GM23248 (cell line): ENCODE data around the gene USE1. TPM values are rescaled to one million over a fixed set of nuclear protein-coding genes. Genes with fewer than 3 reads are reported as not detected.

Experiments used
- DNase-seq: peaks from one replicate; pipeline ENCODE4 v3.0.0-alpha.2; 2015
- H2AFZ ChIP-seq: fragments of 200-600 bp; sonication (generic); 2 replicates; pipeline ENCODE4 v1.6.1; 2016; ENCODE audit warnings: antibody characterized with exemption
- H3F3A ChIP-seq: fragments of 200-600 bp; sonication (generic); 2 replicates; pipeline ENCODE4 v1.6.1; 2016; ENCODE audit warnings: mild to moderate bottlenecking, antibody characterized with exemption, mixed run types; ENCODE audit not compliant: insufficient read depth
- H3K27ac ChIP-seq: fragments of 200-600 bp; sonication (generic); 2 replicates; pipeline ENCODE4 v1.5.1; 2016; ENCODE audit warnings: mild to moderate bottlenecking
- H3K27me3 ChIP-seq: fragments of 200-600 bp; sonication (generic); replicated peaks from 2 replicates; pipeline ENCODE4 v1.6.1; 2016; ENCODE audit warnings: mild to moderate bottlenecking; ENCODE audit not compliant: insufficient read depth
- H3K36me3 ChIP-seq: fragments of 200-600 bp; sonication (generic); 2 replicates; pipeline ENCODE4 v1.6.1; 2016; ENCODE audit warnings: low read depth, mild to moderate bottlenecking
- H3K4me1 ChIP-seq: fragments of 200-600 bp; sonication (generic); 2 replicates; pipeline ENCODE4 v1.6.1; 2016; ENCODE audit warnings: mild to moderate bottlenecking; ENCODE audit not compliant: insufficient read depth
- H3K4me2 ChIP-seq: fragments of 200-600 bp; sonication (generic); one replicate; pipeline ENCODE4 v1.6.1; 2016; ENCODE audit warnings: mild to moderate bottlenecking; ENCODE audit not compliant: unreplicated experiment
- H3K4me3 ChIP-seq: fragments of 200-600 bp; sonication (generic); 2 replicates; pipeline ENCODE4 v1.5.1; 2016; ENCODE audit warnings: mild to moderate bottlenecking
- H3K79me2 ChIP-seq: fragments of 200-600 bp; sonication (generic); 2 replicates; pipeline ENCODE4 v1.6.1; 2016; ENCODE audit warnings: mild to moderate bottlenecking; ENCODE audit not compliant: insufficient read depth
- H3K9ac ChIP-seq: fragments of 200-600 bp; sonication (generic); 2 replicates; pipeline ENCODE4 v1.6.1; 2016; ENCODE audit warnings: mild to moderate bottlenecking
- H3K9me2 ChIP-seq: fragments of 200-600 bp; sonication (generic); 2 replicates; pipeline ENCODE4 v1.6.1; 2016; ENCODE audit warnings: mixed run types, mild to moderate bottlenecking, moderate library complexity; ENCODE audit not compliant: insufficient read depth
- H3K9me3 ChIP-seq: fragments of 200-600 bp; sonication (generic); one replicate; pipeline ENCODE4 v1.6.1; 2017; ENCODE audit warnings: low read depth
- H4K20me1 ChIP-seq: fragments of 200-600 bp; sonication (generic); 2 replicates; pipeline ENCODE4 v1.6.0; 2016; ENCODE audit not compliant: insufficient read depth
- EZH2 ChIP-seq: fragments of 200-600 bp; sonication (generic); IDR thresholded peaks from 2 replicates; pipeline ENCODE4 v1.6.1; 2018; ENCODE audit warnings: antibody characterized with exemption, mild to moderate bottlenecking; ENCODE audit not compliant: insufficient read depth, poor library complexity, severe bottlenecking
- EZH2phosphoT487 ChIP-seq: fragments of 200-600 bp; sonication (generic); IDR thresholded peaks from 2 replicates; pipeline ENCODE4 v1.6.1; 2018; ENCODE audit warnings: antibody characterized with exemption, moderate library complexity, mild to moderate bottlenecking, low read depth; ENCODE audit not compliant: insufficient read depth
- WGBS, 2 experiments: methylation state at CpG; one replicate each; pipeline ENCODE4 v1.1.6; 2015 to 2017; ENCODE audit warnings: low lambda C conversion rate in 2 of 2, low coverage in 1 of 2; ENCODE audit errors: missing lambda C conversion rate in 2 of 2; 5-methylcytosine and 5-hydroxymethylcytosine counted together
- in situ Hi-C: fragments of 300-500 bp; cut with MboI; formaldehyde crosslinking; loops from 2 replicates; pipeline ENCODE4 v1.15.0; 2020
- polyA plus RNA-seq: library from polyadenylated mRNA; unstranded; fragments of >200 nt; fragmentation: Nextera tagmentation; extraction: Ambion mirVana; gene quantifications from 2 replicates; pipeline ENCODE4 v1.2.1, GENCODE V29; 2016
- total RNA-seq: library from RNA; depleted of rRNA; stranded (reverse); fragments of >200 nt; shearing (Covaris generic); gene quantifications from 2 replicates; pipeline ENCODE4 v1.2.3, GENCODE V29; 2014

Gene USE1
- total and polyA plus RNA-seq, 2 experiments from 2014 or later, result 13.2 to 29.6 TPM

DNA sequence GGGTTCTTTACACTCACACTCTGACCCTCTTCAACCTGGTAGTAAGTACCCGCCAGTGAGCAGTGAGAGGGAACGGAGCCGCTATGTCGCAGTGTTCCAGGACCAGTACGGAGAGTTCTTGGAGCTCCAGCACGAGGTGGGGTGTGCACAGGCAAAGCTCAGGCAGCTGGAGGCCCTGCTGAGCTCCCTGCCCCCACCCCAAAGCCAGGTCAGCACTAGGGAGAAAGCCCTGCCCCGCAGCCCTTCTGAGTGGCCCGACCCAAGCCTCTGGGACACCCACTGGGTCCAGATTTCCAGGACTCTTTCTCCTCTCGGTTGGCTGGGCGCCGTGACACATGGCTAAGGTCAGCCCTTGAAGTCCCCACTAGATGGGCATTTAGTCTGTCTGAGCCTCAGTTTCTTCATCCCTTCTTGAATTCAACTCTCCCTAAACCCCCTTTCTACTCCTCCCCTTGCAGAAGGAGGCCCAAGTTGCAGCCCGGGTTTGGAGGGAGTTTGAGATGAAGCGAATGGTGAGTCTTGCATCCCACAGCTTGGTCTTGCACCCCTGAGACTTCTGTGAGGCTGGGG, 12.7 kb downstream of the USE1 start:
- Histone ChIP-seq H3K36me3 (peaks cover 5% of the 10 kb centered on the region; the same call in 1 of the 2 replicates), H3K9me2 (no peaks in the 10 kb centered on the region), H3K27me3 (no peaks in the 10 kb centered on the region), H4K20me1 (no peaks in the 10 kb centered on the region), H3K4me2 (no peak overlapping the region), H3F3A (0 out of 2 replicates have a peak, but pooled peaks cover 5% of the 10 kb centered on the region), H3K4me3 (no peak overlapping the region), H3K9ac (no peak overlapping the region), H2AFZ (no peak overlapping the region), H3K79me2 (peaks cover 20% of the 10 kb centered on the region; the same call in 1 of the 2 replicates), H3K4me1 (peaks cover 3% of the 10 kb centered on the region; the same call in 1 of the 2 replicates), H3K9me3 (no peaks in the 10 kb centered on the region), H3K27ac (no peak overlapping the region)
- WGBS, 2 experiments, result 86 to 91% methylated on average over 13 of the region's 13 CpGs
- no peak for TF ChIP-seq EZH2phosphoT487
- TF ChIP-seq EZH2, result no peak
- DNase-seq, result no peak
- in situ Hi-C loops, result no loop called here

DNA sequence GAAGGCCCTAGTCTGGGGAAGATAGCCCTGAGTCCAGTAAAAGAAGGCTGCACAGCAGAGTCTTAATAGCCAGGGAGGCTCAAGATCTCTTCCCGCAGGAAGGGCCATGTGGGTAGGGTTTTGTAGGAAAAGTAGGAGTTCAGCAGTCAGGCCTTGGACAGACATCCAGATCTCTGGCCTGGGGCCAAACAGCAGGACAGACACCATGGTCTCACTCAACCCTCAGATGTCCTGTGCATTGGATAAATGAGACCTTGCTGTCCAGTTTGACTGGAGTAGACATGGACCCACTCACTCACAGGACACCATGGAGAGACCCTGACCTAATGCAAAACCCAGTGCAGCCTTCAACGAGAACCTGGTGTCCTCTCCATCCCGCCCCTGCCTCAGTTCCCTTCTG, 14.7 kb downstream of the USE1 start:
- no peak overlapping the region for H3K9ac ChIP-seq
- no peaks in the 10 kb centered on the region for H4K20me1 ChIP-seq
- no peaks in the 10 kb centered on the region for H3F3A ChIP-seq
- 82 to 90% methylated on average over 3 of the region's 3 CpGs for WGBS, 2 experiments
- H3K27me3 ChIP-seq, result no peaks in the 10 kb centered on the region
- in situ Hi-C loops, result no loop called here
- no peaks in the 10 kb centered on the region for H3K9me3 ChIP-seq
- no peak for DNase-seq
- H3K9me2 ChIP-seq, result no peaks in the 10 kb centered on the region
- no peak overlapping the region for H3K27ac ChIP-seq
- peaks cover 40% of the 10 kb centered on the region for H3K79me2 ChIP-seq
- H2AFZ ChIP-seq, result no peak overlapping the region
- peaks cover 5% of the 10 kb centered on the region; the same call in 1 of the 2 replicates for H3K36me3 ChIP-seq
- H3K4me2 ChIP-seq, result no peak overlapping the region
- no peak for TF ChIP-seq EZH2
- no peak for TF ChIP-seq EZH2phosphoT487
- peaks cover 3% of the 10 kb centered on the region; the same call in 1 of the 2 replicates for H3K4me1 ChIP-seq
- H3K4me3 ChIP-seq, result no peak overlapping the region

DNA sequence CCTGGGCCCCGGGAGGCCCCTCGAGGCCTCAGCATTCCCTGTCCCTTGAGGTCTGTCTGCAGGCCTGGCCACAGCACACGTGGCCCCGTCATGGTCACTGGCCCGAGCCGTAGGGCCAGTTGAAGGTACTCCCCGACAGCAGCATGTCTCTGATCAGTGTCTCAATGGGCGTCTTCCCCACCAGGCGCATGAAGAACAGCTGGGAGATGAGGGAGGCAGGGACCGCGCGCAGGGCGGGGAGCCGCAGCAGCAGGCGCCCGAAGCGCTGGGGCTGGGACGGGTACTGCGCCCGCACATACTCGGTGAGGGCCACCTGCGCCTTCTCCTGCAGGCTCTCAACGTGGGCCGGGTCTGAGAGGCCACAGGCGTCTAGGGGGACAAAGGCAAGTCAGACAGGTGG, 17.1 kb downstream of the USE1 start:
- no peak for TF ChIP-seq EZH2phosphoT487
- no peak for TF ChIP-seq EZH2
- WGBS, 2 experiments, result 90 to 91% methylated on average over 24 to 25 of the region's 25 CpGs
- peaks cover 5% of the 10 kb centered on the region; the same call in 1 of the 2 replicates for H3K36me3 ChIP-seq

DNA sequence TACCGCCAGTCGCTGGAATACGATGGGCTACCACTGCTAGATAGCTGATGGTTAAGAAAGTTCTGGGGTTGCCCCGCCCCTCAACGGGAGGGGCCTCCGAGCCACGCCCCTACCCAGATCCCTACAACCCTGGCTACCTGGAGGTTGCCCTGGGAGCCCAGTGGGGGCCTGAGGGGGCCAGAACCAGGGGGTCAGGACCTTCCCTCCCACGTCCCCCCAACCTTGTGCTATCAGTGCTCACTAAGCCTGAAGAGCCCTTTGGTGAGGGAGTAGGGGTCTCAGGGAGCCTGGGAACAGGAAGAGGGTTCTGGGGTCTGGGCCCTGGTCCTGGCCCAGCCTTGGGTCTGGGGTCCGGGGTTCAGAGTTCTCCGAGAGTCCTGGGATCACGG, 19.7 kb downstream of the USE1 start:
- in situ Hi-C loops, result no loop called here
- Histone ChIP-seq H3K9me2 (no peaks in the 10 kb centered on the region), H3K36me3 (peaks cover 5% of the 10 kb centered on the region; the same call in 1 of the 2 replicates), H3K27ac (0 out of 2 replicates have a peak overlapping the region, but pooled peaks have one; percentile 19), H3K9ac (peak overlapping the region; percentile 52), H3K4me3 (peak overlapping the region; percentile 68), H3K79me2 (peaks cover 67% of the 10 kb centered on the region), H3K4me1 (no peaks in the 10 kb centered on the region), H2AFZ (peak overlapping the region; percentile 63; the same call in 1 of the 2 replicates), H4K20me1 (no peaks in the 10 kb centered on the region), H3F3A (no peaks in the 10 kb centered on the region), H3K4me2 (peak overlapping the region; percentile 73), H3K27me3 (no peaks in the 10 kb centered on the region), H3K9me3 (no peaks in the 10 kb centered on the region)
- peak; percentile 73 for DNase-seq
- TF ChIP-seq EZH2, result no peak
- TF ChIP-seq EZH2phosphoT487, result no peak
- 11 to 20% methylated on average over 9 to 11 of the region's 11 CpGs for WGBS, 2 experiments

More for the DNA sequence above, 17.1 kb downstream of the USE1 start:
- Histone ChIP-seq H3K4me1 (peaks cover under 1% of the 10 kb centered on the region; the same call in 1 of the 2 replicates), H3K27me3 (no peaks in the 10 kb centered on the region), H3K27ac (no peak overlapping the region), H3K4me3 (no peak overlapping the region), H4K20me1 (no peaks in the 10 kb centered on the region), H3K4me2 (no peak overlapping the region), H3K9me3 (no peaks in the 10 kb centered on the region), H3F3A (no peaks in the 10 kb centered on the region), H3K9ac (no peak overlapping the region), H2AFZ (no peak overlapping the region), H3K79me2 (peaks cover 50% of the 10 kb centered on the region), H3K9me2 (no peaks in the 10 kb centered on the region)
- no peak for DNase-seq
- in situ Hi-C loops, result no loop called here
